GM20431 (cell line): ENCODE results near the gene ZKSCAN8.

Source experiments
- in situ Hi-C: fragments of 300-500 bp; cut with MseI, MboI; formaldehyde crosslinking; loops from one replicate; pipeline ENCODE4 v1.15.0; 2020; ENCODE audit warnings: low sequenced_read_pairs; ENCODE audit not compliant: unreplicated experiment

ZKSCAN8 gene

GRCh38 chr6:28136585-28137504 is 4.8 kb upstream of the ZKSCAN8 start:
- in situ Hi-C loops = loop anchor here (25.0 kb wide), 1 partner anchor 225 kb away; no protein-coding TSS in a partner anchor

GRCh38 chr6:28137505-28137981 is 4.1 kb upstream of the ZKSCAN8 start:
- in situ Hi-C loops = loop anchor here (25.0 kb wide), 1 partner anchor 225 kb away; no protein-coding TSS in a partner anchor

GRCh38 chr6:28139860-28140543 is 1.7 kb upstream of the ZKSCAN8 start:
- in situ Hi-C loops = loop anchor here (25.0 kb wide), 1 partner anchor 222 kb away; no protein-coding TSS in a partner anchor

- in situ Hi-C loops = loop anchor here (25.0 kb wide), 1 partner anchor 222 kb away; no protein-coding TSS in a partner anchor
Measured at GRCh38 chr6:28140616-28141015, 1.1 kb upstream of the ZKSCAN8 start.

GRCh38 chr6:28142446-28142845 is 763 bp downstream of the ZKSCAN8 start:
- in situ Hi-C loops = loop anchor here (25.0 kb wide), 1 partner anchor 220 kb away; no protein-coding TSS in a partner anchor

GRCh38 chr6:28145231-28145630 is 3.5 kb downstream of the ZKSCAN8 start:
- in situ Hi-C loops = loop anchor here (25.0 kb wide), 1 partner anchor 217 kb away; no protein-coding TSS in a partner anchor

- in situ Hi-C loops = no loop called here
Measured at GRCh38 chr6:28152531-28152930, 10.8 kb downstream of the ZKSCAN8 start.

GRCh38 chr6:28153546-28153945 is 11.9 kb downstream of the ZKSCAN8 start:
- in situ Hi-C loops = no loop called here

GRCh38 chr6:28154357-28154756 is 12.7 kb downstream of the ZKSCAN8 start:
- in situ Hi-C loops = no loop called here

GRCh38 chr6:28158318-28158717 is 16.6 kb downstream of the ZKSCAN8 start:
- in situ Hi-C loops = no loop called here

GRCh38 chr6:28159029-28159607 is 17.4 kb downstream of the ZKSCAN8 start:
- in situ Hi-C loops = no loop called here

- in situ Hi-C loops = no loop called here
Measured at GRCh38 chr6:28160233-28160632, 18.6 kb downstream of the ZKSCAN8 start.

- in situ Hi-C loops = no loop called here
Measured at GRCh38 chr6:28161410-28162079, 19.9 kb downstream of the ZKSCAN8 start.

GRCh38 chr6:28165563-28165962 is 23.9 kb downstream of the ZKSCAN8 start:
- in situ Hi-C loops = no loop called here

- in situ Hi-C loops = no loop called here
Measured at GRCh38 chr6:28167068-28167467, 25.4 kb downstream of the ZKSCAN8 start.

GRCh38 chr6:28167926-28168325 is 26.2 kb downstream of the ZKSCAN8 start:
- in situ Hi-C loops = no loop called here

- in situ Hi-C loops = no loop called here
Measured at GRCh38 chr6:28171271-28171670, 29.6 kb downstream of the ZKSCAN8 start.

- in situ Hi-C loops = no loop called here
Measured at GRCh38 chr6:28172006-28172405, 30.3 kb downstream of the ZKSCAN8 start.

GRCh38 chr6:28176373-28176772 is 34.7 kb downstream of the ZKSCAN8 start:
- in situ Hi-C loops = no loop called here

GRCh38 chr6:28182255-28182654 is 40.6 kb downstream of the ZKSCAN8 start:
- in situ Hi-C loops = no loop called here
